MCF 10A (cell line): ENCODE data around the gene HIGD2A. TPM values are rescaled to one million over a fixed set of nuclear protein-coding genes. Genes with fewer than 3 reads are reported as not detected.

ENCODE experiments used
- BruUV-seq: library from RNA; stranded (reverse); fragments of 400-500 nt; replicated peaks from 2 replicates; lab custom pipeline; 2021; lab: Mats Ljungman, UMichigan
- CTCF ChIA-PET: fragments of 300-600 bp; sonication (Branson Sonifier 250); formaldehyde crosslinking; extraction: SDS; loops from one replicate; lab custom pipeline; 2021; ENCODE audit warnings: antibody characterized with exemption, inconsistent platforms; lab: Yijun Ruan, JAX
- POLR2A ChIA-PET: fragments of 300-600, 350-650 bp; sonication (Branson Sonifier 250); formaldehyde crosslinking; extraction: SDS; loops from one replicate; lab custom pipeline; 2020; ENCODE audit warnings: antibody characterized with exemption, inconsistent platforms; lab: Yijun Ruan, JAX
- DNase-seq: peaks from one replicate; pipeline ENCODE4 v3.0.0-alpha.2; 2018; ENCODE audit not compliant: unreplicated experiment
- H3K27ac Mint-ChIP-seq: one replicate; pipeline ENCODE4 v1.8.0; 2022; ENCODE audit warnings: mild to moderate bottlenecking, low read depth, mixed read lengths; ENCODE audit not compliant: unreplicated experiment
- H3K27me3 Mint-ChIP-seq: one replicate; pipeline ENCODE4 v1.8.0; 2022; ENCODE audit warnings: mixed read lengths; ENCODE audit not compliant: insufficient read depth, unreplicated experiment
- H3K36me3 Mint-ChIP-seq: one replicate; pipeline ENCODE4 v1.8.0; 2022; ENCODE audit warnings: mild to moderate bottlenecking, moderate library complexity, mixed read lengths; ENCODE audit not compliant: insufficient read depth, unreplicated experiment
- H3K4me1 Mint-ChIP-seq: one replicate; pipeline ENCODE4 v1.8.0; 2022; ENCODE audit warnings: mixed read lengths; ENCODE audit not compliant: insufficient read depth, unreplicated experiment
- H3K4me3 Mint-ChIP-seq: one replicate; pipeline ENCODE4 v1.8.0; 2022; ENCODE audit warnings: mild to moderate bottlenecking, moderate library complexity, mixed read lengths; ENCODE audit not compliant: unreplicated experiment
- H3K9me3 Mint-ChIP-seq: one replicate; pipeline ENCODE4 v1.8.0; 2022; ENCODE audit warnings: mixed read lengths; ENCODE audit not compliant: unreplicated experiment
- CTCF ChIP-seq: fragments of 200-600 bp; IDR thresholded peaks from one replicate; pipeline ENCODE4 v1.8.0; 2022; ENCODE audit warnings: antibody characterized with exemption, mild to moderate bottlenecking; ENCODE audit not compliant: unreplicated experiment
- intact Hi-C: fragments of 100-400 bp; cut with micrococcal nuclease; formaldehyde crosslinking; loops from 2 replicates; pipeline ENCODE4 v1.14.1; 2022
- total RNA-seq: library from RNA; stranded (reverse); gene quantifications from 2 replicates; pipeline ENCODE4 v1.2.3, GENCODE V29; 2022

The HIGD2A gene
- total RNA-seq, 1 experiment from 2014 or later, result 196 TPM

- no peak for TF ChIP-seq CTCF
- no TSS peak for BruUV-seq
- Mint-ChIP-seq H3K27ac (peak overlapping the region; percentile 99), H3K9me3 (no peaks in the 10 kb centered on the region), H3K4me3 (peak overlapping the region; percentile 98), H3K4me1 (peaks cover 22% of the 10 kb centered on the region), H3K36me3 (peaks cover 96% of the 10 kb centered on the region), H3K27me3 (no peaks in the 10 kb centered on the region)
- POLR2A ChIA-PET, result interaction anchor here (0.9 to 6.7 kb wide), 6 partner anchors 11 to 150 kb away, joined by 3 to 110 read pairs (median 51); partner anchors contain the start of genes CLTB, KIAA1191 and RNF44
- no peak for DNase-seq
- intact Hi-C loops, result loop anchor here (10.0 kb wide), 1 partner anchor 572 kb away; no protein-coding TSS in a partner anchor
- CTCF ChIA-PET, result interaction anchor here (1.1 to 1.6 kb wide), 2 partner anchors 30 to 149 kb away, joined by 3 to 5 read pairs; no protein-coding TSS in a partner anchor
These were observed 2.1 kb upstream of the HIGD2A start for GRCh38 chr5:176386491-176386890.

GRCh38 chr5:176387384-176387925, 1.1 kb upstream of the HIGD2A start:
- ChIA-PET CTCF (interaction anchor here (0.6 to 1.4 kb wide), 2 partner anchors 26 to 658 kb away, joined by 3 to 4 read pairs; partner anchors contain the start of gene KIAA1191), POLR2A (interaction anchor here (0.7 to 6.7 kb wide), 12 partner anchors 10 to 260 kb away, joined by 3 to 110 read pairs (median 12); partner anchors contain the start of genes CLTB, FAF2, KIAA1191 and RNF44)
- Mint-ChIP-seq H3K27me3 (no peaks in the 10 kb centered on the region), H3K27ac (peak overlapping the region; percentile 99), H3K4me1 (peaks cover 22% of the 10 kb centered on the region), H3K36me3 (peaks cover 96% of the 10 kb centered on the region), H3K9me3 (no peaks in the 10 kb centered on the region), H3K4me3 (peak overlapping the region; percentile 98)
- no TSS peak for BruUV-seq
- no peak for TF ChIP-seq CTCF
- intact Hi-C loops, result loop anchor here (10.0 kb wide), 1 partner anchor 573 kb away; no protein-coding TSS in a partner anchor
- DNase-seq, result no peak

GRCh38 chr5:176388003-176388443, 528 bp upstream of the HIGD2A start:
- Mint-ChIP-seq H3K9me3 (no peaks in the 10 kb centered on the region), H3K27me3 (no peaks in the 10 kb centered on the region), H3K4me1 (peaks cover 22% of the 10 kb centered on the region), H3K27ac (peak overlapping the region; percentile 99), H3K4me3 (peak overlapping the region; percentile 98), H3K36me3 (peaks cover 94% of the 10 kb centered on the region)
- ChIA-PET POLR2A (interaction anchor here (0.6 to 6.7 kb wide), 19 partner anchors 8 to 1128 kb away, joined by 3 to 110 read pairs (median 5); partner anchors contain the start of genes CLTB, FAF2, KIAA1191 and RNF44), CTCF (interaction anchor here (0.7 to 1.6 kb wide), 5 partner anchors 26 to 60 kb away, joined by 3 to 5 read pairs (median 4); partner anchors contain the start of genes FAF2 and KIAA1191)
- TSS peak; percentile 45 for BruUV-seq
- intact Hi-C loops, result loop anchor here (10.0 kb wide), 1 partner anchor 573 kb away; no protein-coding TSS in a partner anchor
- no peak for TF ChIP-seq CTCF
- DNase-seq, result peak; percentile 35
